Smooth muscle cell (in vitro differentiated cells): ENCODE measurements around the gene CCDC181. TPM values are rescaled to one million over a fixed set of nuclear protein-coding genes. Genes with fewer than 3 reads are reported as not detected.

Experiments used
- DNase-seq: peaks from one replicate; lab custom pipeline; 2025; ENCODE audit not compliant: unreplicated experiment; lab: John Stamatoyannopoulos, UW
- H2AFZ ChIP-seq: fragments of 200-600 bp; sonication (generic); 2 replicates; pipeline ENCODE4 v1.6.0; 2016; ENCODE audit warnings: antibody characterized with exemption, low read depth, mild to moderate bottlenecking
- H3F3A ChIP-seq: fragments of 200-600 bp; sonication (generic); 2 replicates; pipeline ENCODE4 v1.6.0; 2017; ENCODE audit warnings: antibody characterized with exemption, low read depth
- H3K27ac ChIP-seq: fragments of 200-600 bp; sonication (generic); 2 replicates; pipeline ENCODE4 v1.5.1; 2016; ENCODE audit warnings: low read depth, mild to moderate bottlenecking
- H3K27me3 ChIP-seq: fragments of 200-600 bp; sonication (generic); 2 replicates; pipeline ENCODE4 v1.6.1; 2016; ENCODE audit warnings: low read depth, mild to moderate bottlenecking
- H3K36me3 ChIP-seq: fragments of 200-600 bp; sonication (generic); 2 replicates; pipeline ENCODE4 v1.5.1; 2016; ENCODE audit warnings: low read depth
- H3K4me1 ChIP-seq: fragments of 200-600 bp; sonication (generic); 2 replicates; pipeline ENCODE4 v1.5.1; 2016; ENCODE audit warnings: low read depth
- H3K4me2 ChIP-seq: fragments of 200-600 bp; sonication (generic); 2 replicates; pipeline ENCODE4 v1.6.0; 2016; ENCODE audit warnings: mild to moderate bottlenecking
- H3K4me3 ChIP-seq: fragments of 200-600 bp; sonication (generic); 2 replicates; pipeline ENCODE4 v1.5.1; 2016; ENCODE audit warnings: mild to moderate bottlenecking
- H3K79me2 ChIP-seq: fragments of 200-600 bp; sonication (generic); 2 replicates; pipeline ENCODE4 v1.6.0; 2016; ENCODE audit warnings: low read depth, mild to moderate bottlenecking
- H3K9ac ChIP-seq: fragments of 200-600 bp; sonication (generic); 2 replicates; pipeline ENCODE4 v1.6.0; 2016; ENCODE audit warnings: low read depth
- H3K9me3 ChIP-seq: fragments of 200-600 bp; sonication (generic); replicated peaks from 2 replicates; pipeline ENCODE4 v1.5.1; 2016; ENCODE audit warnings: low read depth
- H4K20me1 ChIP-seq: fragments of 200-600 bp; sonication (generic); 2 replicates; pipeline ENCODE4 v1.6.0; 2016; ENCODE audit warnings: low read depth
- WGBS: methylation state at CpG from one replicate; pipeline ENCODE4 v1.1.7; 2016; ENCODE audit warnings: low lambda C conversion rate; 5-methylcytosine and 5-hydroxymethylcytosine counted together
- polyA plus RNA-seq: library from polyadenylated mRNA; unstranded; fragments of >200 nt; fragmentation: Nextera tagmentation; extraction: Ambion mirVana; gene quantifications from 2 replicates; pipeline ENCODE4 v1.2.1, GENCODE V29; 2016
- total RNA-seq: library from RNA; depleted of rRNA; stranded (reverse); fragments of >200 nt; gene quantifications from 2 replicates; pipeline ENCODE4 v1.2.3, GENCODE V29; 2014
- TF ChIP-seq, protein P1 (sequence below): fragments of 200-600 bp; sonication (generic); IDR thresholded peaks from 2 replicates; pipeline ENCODE4 v1.5.1; 2017; ENCODE audit warnings: borderline replicate concordance, mild to moderate bottlenecking, antibody characterized with exemption; ENCODE audit not compliant: insufficient read depth, poor library complexity, severe bottlenecking

The CCDC181 gene
- total and polyA plus RNA-seq, 2 experiments from 2014 or later, result 1.3 to 1.5 TPM

DNA sequence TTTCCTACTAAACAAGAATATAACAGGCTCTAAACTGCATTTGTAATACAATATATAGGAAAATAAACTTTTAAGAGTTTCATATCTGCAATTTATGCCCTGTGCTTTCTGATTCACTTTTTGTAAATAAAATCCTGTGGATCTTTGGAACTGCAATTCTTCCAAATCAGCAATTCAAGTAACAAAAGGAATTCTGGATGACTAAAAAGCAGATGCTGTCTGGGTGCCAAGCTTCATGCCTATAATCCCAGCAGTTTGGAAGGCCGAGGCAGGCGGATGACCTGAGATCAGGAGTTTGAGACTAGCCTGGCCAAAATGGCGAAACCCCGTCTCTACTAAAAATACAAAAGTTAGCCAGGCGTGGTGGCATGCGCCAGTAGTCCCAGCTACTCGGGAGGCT is 66.0 kb downstream of the CCDC181 start:
- H3K79me2 ChIP-seq, result peaks cover 64% of the 10 kb centered on the region
- no peaks in the 10 kb centered on the region for H3K27me3 ChIP-seq
- no peak overlapping the region for H3K4me2 ChIP-seq
- no peak overlapping the region for H2AFZ ChIP-seq
- no peak overlapping the region for H3K4me3 ChIP-seq
- DNase-seq, result no peak
- no peaks in the 10 kb centered on the region for H3F3A ChIP-seq
- 95% methylated on average over 7 of the region's 7 CpGs for WGBS
- H3K9me3 ChIP-seq, result no peaks in the 10 kb centered on the region
- H3K27ac ChIP-seq, result no peak overlapping the region
- no peaks in the 10 kb centered on the region for H3K36me3 ChIP-seq
- peaks cover 5% of the 10 kb centered on the region for H3K4me1 ChIP-seq
- TF ChIP-seq, protein P1, sequence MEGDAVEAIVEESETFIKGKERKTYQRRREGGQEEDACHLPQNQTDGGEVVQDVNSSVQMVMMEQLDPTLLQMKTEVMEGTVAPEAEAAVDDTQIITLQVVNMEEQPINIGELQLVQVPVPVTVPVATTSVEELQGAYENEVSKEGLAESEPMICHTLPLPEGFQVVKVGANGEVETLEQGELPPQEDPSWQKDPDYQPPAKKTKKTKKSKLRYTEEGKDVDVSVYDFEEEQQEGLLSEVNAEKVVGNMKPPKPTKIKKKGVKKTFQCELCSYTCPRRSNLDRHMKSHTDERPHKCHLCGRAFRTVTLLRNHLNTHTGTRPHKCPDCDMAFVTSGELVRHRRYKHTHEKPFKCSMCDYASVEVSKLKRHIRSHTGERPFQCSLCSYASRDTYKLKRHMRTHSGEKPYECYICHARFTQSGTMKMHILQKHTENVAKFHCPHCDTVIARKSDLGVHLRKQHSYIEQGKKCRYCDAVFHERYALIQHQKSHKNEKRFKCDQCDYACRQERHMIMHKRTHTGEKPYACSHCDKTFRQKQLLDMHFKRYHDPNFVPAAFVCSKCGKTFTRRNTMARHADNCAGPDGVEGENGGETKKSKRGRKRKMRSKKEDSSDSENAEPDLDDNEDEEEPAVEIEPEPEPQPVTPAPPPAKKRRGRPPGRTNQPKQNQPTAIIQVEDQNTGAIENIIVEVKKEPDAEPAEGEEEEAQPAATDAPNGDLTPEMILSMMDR, result no peak
- H3K9ac ChIP-seq, result no peak overlapping the region
- no peaks in the 10 kb centered on the region for H4K20me1 ChIP-seq

DNA sequence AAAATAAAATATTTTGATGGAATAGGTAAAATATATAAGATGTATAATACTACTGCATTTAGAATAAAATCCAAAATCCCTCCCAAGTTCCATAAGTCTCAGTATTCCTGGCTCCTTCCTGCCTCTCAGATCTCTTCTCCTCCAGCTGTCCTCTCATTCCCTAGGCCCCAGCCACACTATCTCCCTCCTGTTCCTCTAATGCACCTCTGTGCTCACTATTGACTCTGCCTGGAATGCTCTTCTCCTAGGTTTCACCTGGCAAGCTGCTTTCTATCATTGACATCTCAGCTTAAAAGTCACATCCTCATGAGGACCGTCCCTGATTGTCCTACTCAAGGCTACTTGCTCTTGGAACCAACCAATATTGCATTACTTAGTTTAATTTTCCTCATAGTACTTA is 66.9 kb downstream of the CCDC181 start:
- Histone ChIP-seq H3K4me2 (no peak overlapping the region), H3K27me3 (no peaks in the 10 kb centered on the region), H3F3A (no peaks in the 10 kb centered on the region), H3K9ac (no peak overlapping the region), H3K27ac (no peak overlapping the region), H2AFZ (no peak overlapping the region), H3K4me1 (peaks cover 5% of the 10 kb centered on the region), H3K79me2 (peaks cover 55% of the 10 kb centered on the region), H3K4me3 (no peak overlapping the region), H3K36me3 (no peaks in the 10 kb centered on the region), H3K9me3 (no peaks in the 10 kb centered on the region), H4K20me1 (no peaks in the 10 kb centered on the region)
- no peak for DNase-seq
- 94% methylated on average over 1 of the region's 1 CpG for WGBS
- TF ChIP-seq, protein P1, result no peak

DNA sequence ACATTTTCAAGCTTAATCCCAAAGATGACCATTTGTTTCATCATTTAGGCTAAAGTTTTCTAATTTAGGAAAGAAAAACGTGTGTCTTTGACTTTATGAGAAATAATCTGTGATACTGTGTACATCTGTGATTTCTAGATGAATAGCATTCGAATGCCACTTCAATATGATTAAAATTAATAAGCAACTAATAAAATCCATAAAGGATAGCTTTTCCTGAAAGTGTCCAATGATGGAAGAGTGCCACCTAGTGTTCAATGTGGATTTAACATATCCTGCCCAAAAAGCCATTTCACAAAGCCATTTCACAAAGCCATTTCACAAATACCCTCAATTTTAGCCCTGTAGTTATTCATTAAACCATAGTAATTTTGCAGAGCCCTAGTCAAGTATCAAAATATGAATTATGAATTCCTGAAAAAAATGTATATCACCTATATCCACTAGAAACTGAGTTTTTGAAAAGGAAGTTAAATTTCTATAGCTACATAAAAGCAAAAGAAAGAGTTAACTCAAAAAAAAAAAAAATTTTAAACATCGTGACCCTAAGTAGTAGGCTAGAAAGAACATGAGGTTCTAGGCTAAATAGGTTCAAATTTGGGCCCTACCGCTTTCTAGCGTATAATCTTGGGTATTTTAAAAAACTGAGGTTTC is 78.8 kb downstream of the CCDC181 start:
- Histone ChIP-seq H3K36me3 (no peaks in the 10 kb centered on the region), H3K9me3 (no peaks in the 10 kb centered on the region), H3K4me2 (peak overlapping the region; percentile 39), H2AFZ (no peak overlapping the region), H4K20me1 (no peaks in the 10 kb centered on the region), H3K79me2 (peaks cover 37% of the 10 kb centered on the region), H3K9ac (no peak overlapping the region), H3K27me3 (no peaks in the 10 kb centered on the region), H3K4me1 (peaks cover 5% of the 10 kb centered on the region), H3F3A (no peaks in the 10 kb centered on the region), H3K27ac (no peak overlapping the region), H3K4me3 (no peak overlapping the region)
- TF ChIP-seq, protein P1, result peak; percentile 89
- WGBS, result 47% methylated on average over 5 of the region's 5 CpGs
- DNase-seq, result no peak
